Motor neuron (in vitro differentiated cells): ENCODE data around the gene TBL1XR1. TPM values are rescaled to one million over a fixed set of nuclear protein-coding genes. Genes with fewer than 3 reads are reported as not detected.
A peak's percentile ranks its signal among the peaks of the same experiment; 100 is the strongest.
"Not testable (repeated sequence)": the region's sequence is repeated elsewhere in the genome, so short reads cannot be mapped to it uniquely, and the experiment has no call there.

Experiments used
- ATAC-seq, 8 experiments: fragments of 200-7000 bp; cut with Tn5 transposase; replicated peaks in 6 of 8; 2 replicates each; pipeline ENCODE4 v1.8.0; 2021; ENCODE audit warnings: mild to moderate bottlenecking in 8 of 8, moderate library complexity in 8 of 8
- H3K27ac ChIP-seq, 2 donors: fragments of 250-450 bp; sonication (Bioruptor Pico); 2 replicates each; pipeline ENCODE4 v1.9.0; 2021; ENCODE audit warnings: antibody characterized with exemption in 2 of 2, mild to moderate bottlenecking in 2 of 2, moderate library complexity in 1 of 2
- H3K4me1 ChIP-seq, 2 donors: fragments of 250-450 bp; sonication (Bioruptor Pico); replicated peaks in 1 of 2; 2 replicates each; pipeline ENCODE4 v1.6.1; 2021; ENCODE audit warnings: antibody characterized with exemption in 2 of 2, mild to moderate bottlenecking in 2 of 2, moderate library complexity in 1 of 2
- H3K4me3 ChIP-seq, 5 donors: fragments of 250-450 bp; sonication (Bioruptor Pico); 2 replicates each; pipeline ENCODE4 v1.9.0; 2021; ENCODE audit warnings: antibody characterized with exemption in 5 of 5, mild to moderate bottlenecking in 5 of 5, moderate library complexity in 4 of 5
- WGBS, 10 experiments: fragments of 450-650 bp; shearing (Covaris generic); methylation state at CpG; one replicate each; pipeline ENCODE4 v1.0.0; 2022; 5-methylcytosine and 5-hydroxymethylcytosine counted together
- in situ Hi-C, 9 experiments: fragments of 400-800 bp; cut with MboI; loops; one replicate each; pipeline ENCODE4 v1.15.0; 2021; ENCODE audit warnings: low sequenced_read_pairs in 9 of 9, low pct_unique_long_range_greater_than_20kb in 2 of 9; ENCODE audit not compliant: unreplicated experiment in 9 of 9
- total RNA-seq, 8 experiments: library from RNA; unstranded; fragments of 300-600 nt; gene quantifications; 2 replicates each; pipeline versions ENCODE4 v1.2.3 to v1.2.4, GENCODE V29; 2022

Gene TBL1XR1
- total RNA-seq, 8 experiments from 2014 or later: 45.1 to 153 (median 76.8) TPM

- Histone ChIP-seq H3K27ac (no peak overlapping the region), H3K4me1 (no peaks in the 10 kb centered on the region), H3K4me3 (no peak overlapping the region)
- in situ Hi-C loops: no loop called here
- 60 to 100% (median 84%) methylated on average over 1 to 4 of the region's 4 CpGs for WGBS, 10 experiments
- ATAC-seq: peak in 2 of 8 experiments; percentile 52 to 74
These were observed 157.6 kb downstream of the TBL1XR1 start for GRCh38 chr3:177039490-177040274.

GRCh38 chr3:177037241-177037640, 160.0 kb downstream of the TBL1XR1 start:
- in situ Hi-C loops: no loop called here
- H3K27ac ChIP-seq: no peak overlapping the region
- no peak for ATAC-seq

GRCh38 chr3:177035676-177036075, 161.6 kb downstream of the TBL1XR1 start:
- H3K27ac ChIP-seq: no peak overlapping the region
- H3K4me3 ChIP-seq: no peak overlapping the region
- peak in 2 of 8 experiments; percentile 40 to 85 for ATAC-seq
- in situ Hi-C loops: no loop called here
- 90 to 100% (median 100%) methylated on average over 1 to 4 of the region's 4 CpGs; no CpG with 5 or more reads in 2 of the 10 experiments for WGBS, 10 experiments
- H3K4me1 ChIP-seq: no peaks in the 10 kb centered on the region

More at GRCh38 chr3:177037241-177037640, 160.0 kb downstream of the TBL1XR1 start:
- no peaks in the 10 kb centered on the region for H3K4me1 ChIP-seq
- 81 to 100% (median 100%) methylated on average over 1 to 3 of the region's 4 CpGs; no CpG with 5 or more reads in 5 of the 10 experiments for WGBS, 10 experiments
- H3K4me3 ChIP-seq: no peak overlapping the region

DNA sequence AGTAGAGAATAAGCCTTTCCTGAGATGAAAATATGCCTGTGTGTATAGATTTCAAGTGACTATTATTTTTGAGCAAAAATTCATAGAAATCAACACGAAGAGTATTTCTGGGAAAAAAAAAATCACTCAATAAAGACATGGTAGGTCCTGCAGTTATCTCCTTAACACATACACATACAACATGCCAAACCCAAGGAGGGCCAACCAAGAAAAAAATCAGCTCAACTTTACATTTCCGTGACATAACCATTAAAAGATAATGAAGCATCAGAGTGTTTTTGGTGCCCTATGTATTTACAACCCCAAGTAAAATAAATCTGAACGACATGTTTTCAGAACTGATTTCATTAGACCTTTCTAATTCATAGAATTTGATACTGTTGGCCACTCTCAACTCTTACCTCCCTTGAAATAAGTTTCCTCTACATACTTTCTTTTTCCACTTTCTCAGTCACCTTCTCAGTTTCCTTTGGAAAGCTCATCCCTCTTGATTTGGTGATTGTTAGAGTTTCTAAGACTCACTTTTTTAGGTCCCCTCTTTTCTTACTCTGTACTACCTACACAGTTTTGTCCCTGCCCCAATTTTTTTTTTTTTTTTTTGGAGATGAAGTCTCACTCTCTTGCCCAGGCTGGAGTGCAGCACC, 162.3 kb downstream of the TBL1XR1 start:
- WGBS, 10 experiments: 50 to 100% (median 96%) methylated on average over 1 to 3 of the region's 3 CpGs
- in situ Hi-C loops: no loop called here
- ATAC-seq: no peak
- Histone ChIP-seq H3K4me1 (no peaks in the 10 kb centered on the region), H3K4me3 (no peak overlapping the region), H3K27ac (no peak overlapping the region)

- in situ Hi-C loops: no loop called here
- ATAC-seq: no peak
- Histone ChIP-seq H3K4me1 (no peaks in the 10 kb centered on the region), H3K27ac (no peak overlapping the region), H3K4me3 (no peak overlapping the region)
- WGBS, 10 experiments: 92 to 100% (median 100%) methylated on average over 1 to 3 of the region's 3 CpGs
These were observed 170.6 kb downstream of the TBL1XR1 start for GRCh38 chr3:177026505-177027277.

- Histone ChIP-seq H3K4me1 (peaks cover 3 to 4% of the 10 kb centered on the region in 2 donors), H3K4me3 (no peak overlapping the region), H3K27ac (no peak overlapping the region)
- WGBS, 10 experiments: 20 to 95% (median 74%) methylated on average over 1 to 6 of the region's 6 CpGs; no CpG with 5 or more reads in 2 of the 10 experiments
- in situ Hi-C loops: no loop called here
- ATAC-seq: peak in 1 of 8 experiments; percentile 44
These were observed 181.4 kb downstream of the TBL1XR1 start for GRCh38 chr3:177015881-177016280.

- Histone ChIP-seq H3K27ac (no peak overlapping the region), H3K4me3 (no peak overlapping the region), H3K4me1 (no peaks in the 10 kb centered on the region)
- in situ Hi-C loops: no loop called here
- WGBS, 10 experiments: 75 to 93% (median 87%) methylated on average over 2 to 7 of the region's 8 CpGs; no CpG with 5 or more reads in 2 of the 10 experiments
- no peak for ATAC-seq
These were observed 183.5 kb downstream of the TBL1XR1 start for GRCh38 chr3:177013681-177014280.

DNA sequence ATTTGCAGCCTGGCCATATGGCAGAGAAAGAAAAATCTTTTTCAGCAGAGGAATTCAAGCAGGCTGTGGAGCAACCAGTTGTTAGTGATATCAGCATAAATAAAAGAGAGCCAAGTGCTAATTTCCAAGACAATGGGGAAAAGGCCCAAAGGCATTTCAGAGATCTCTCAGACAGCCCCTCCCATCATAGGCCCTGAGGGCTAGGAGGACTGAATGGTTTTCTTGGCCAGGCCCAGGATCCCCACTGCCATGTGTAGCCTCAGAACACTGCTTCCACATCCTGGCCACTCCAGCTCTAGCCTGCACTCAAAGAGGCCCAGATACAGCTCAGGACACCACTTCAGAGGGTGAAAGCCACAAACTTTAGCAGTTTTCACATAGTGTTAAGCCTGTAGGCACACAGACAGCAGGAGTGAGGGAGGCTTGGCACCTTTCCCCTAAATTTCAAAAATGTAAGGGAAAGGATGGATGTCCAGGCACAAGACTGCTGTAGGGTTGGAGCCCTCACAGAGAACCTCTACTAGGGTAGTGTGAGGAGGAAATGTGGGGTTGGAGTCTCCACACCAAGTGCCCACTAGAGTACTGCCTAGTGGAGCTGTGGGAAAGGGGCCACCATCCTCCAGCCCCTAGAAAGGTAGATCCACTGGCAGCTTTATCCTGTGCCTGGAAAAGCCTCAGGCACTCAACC, 191.4 kb downstream of the TBL1XR1 start:
- Histone ChIP-seq H3K4me1 (no peaks in the 10 kb centered on the region), H3K27ac (no peak overlapping the region), H3K4me3 (no peak overlapping the region)
- in situ Hi-C loops: no loop called here
- ATAC-seq: peak in 2 of 8 experiments; percentile 59 to 78

GRCh38 chr3:177000159-177000558, 197.1 kb downstream of the TBL1XR1 start:
- ATAC-seq, H3K4me1 ChIP-seq, in situ Hi-C loops, H3K4me3 ChIP-seq, H3K27ac ChIP-seq: not testable (repeated sequence)
- 80 to 100% (median 98%) methylated on average over 1 to 2 of the region's 2 CpGs; no CpG with 5 or more reads in 6 of the 10 experiments for WGBS, 10 experiments

- no peaks in the 10 kb centered on the region for H3K4me1 ChIP-seq
- no peak overlapping the region for H3K27ac ChIP-seq
- H3K4me3 ChIP-seq: no peak overlapping the region
- WGBS, 10 experiments: 60 to 100% (median 100%) methylated on average over 1 to 2 of the region's 2 CpGs; no CpG with 5 or more reads in 1 of the 10 experiments
- in situ Hi-C loops: no loop called here
- ATAC-seq: no peak
These were observed 201.3 kb downstream of the TBL1XR1 start for GRCh38 chr3:176995946-176996345.

- no peak overlapping the region for H3K4me3 ChIP-seq
- H3K27ac ChIP-seq: no peak overlapping the region
- 62 to 100% (median 94%) methylated on average over 1 to 4 of the region's 4 CpGs; no CpG with 5 or more reads in 2 of the 10 experiments for WGBS, 10 experiments
- in situ Hi-C loops: no loop called here
- ATAC-seq: no peak
- H3K4me1 ChIP-seq: no peaks in the 10 kb centered on the region
These were observed 202.1 kb downstream of the TBL1XR1 start for GRCh38 chr3:176994891-176995781.
